Right hindlimb (tissue), 1 donor: ENCODE measurements around the gene BRK1.
"Not testable (repeated sequence)": the region's sequence is repeated elsewhere in the genome, so short reads cannot be mapped to it uniquely, and the experiment has no call there.

Experiments used
- DNase-seq: peaks from one replicate; pipeline ENCODE4 v3.0.0-alpha.2; 2018

BRK1 gene

DNA sequence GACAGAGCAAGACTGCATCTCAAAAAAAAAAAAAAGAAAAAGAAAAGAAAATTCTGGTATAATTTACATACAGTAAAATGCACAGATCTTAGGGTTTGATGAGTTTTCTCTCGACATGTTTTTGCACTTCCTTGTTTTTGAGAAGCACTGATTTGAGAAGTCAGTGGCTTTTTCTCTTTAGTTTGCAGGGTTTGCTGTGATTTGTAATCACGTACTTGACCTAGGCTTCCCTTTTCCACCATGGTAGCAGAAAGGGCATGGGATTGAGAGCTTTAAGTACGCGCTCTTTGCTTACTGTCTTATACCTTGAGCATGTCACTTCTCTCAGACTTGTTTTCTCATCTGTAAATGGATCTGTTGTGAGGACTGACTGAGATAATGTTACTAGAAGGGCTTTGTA lies 30.2 kb downstream of the BRK1 start:
- no peak for DNase-seq

DNA sequence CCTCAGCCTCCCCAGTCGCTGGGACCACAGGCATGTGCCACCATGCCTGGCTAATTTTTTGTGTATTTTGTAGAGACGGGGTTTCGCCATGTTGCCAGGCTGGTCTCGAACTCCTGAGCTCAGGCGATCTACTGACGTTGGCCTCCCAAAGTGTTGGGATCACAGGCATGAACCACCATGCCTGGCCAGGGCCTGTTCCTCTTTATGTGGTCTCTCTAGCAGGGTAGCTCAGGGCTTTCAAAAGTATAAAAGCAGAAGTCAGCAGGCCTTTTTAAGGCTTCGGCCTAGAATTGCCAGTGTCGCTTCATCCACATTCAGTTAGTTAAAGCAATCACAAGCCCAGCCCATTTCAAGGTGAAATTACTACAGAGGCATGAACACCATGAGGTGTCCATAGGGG lies 33.8 kb downstream of the BRK1 start:
- DNase-seq = no peak

DNA sequence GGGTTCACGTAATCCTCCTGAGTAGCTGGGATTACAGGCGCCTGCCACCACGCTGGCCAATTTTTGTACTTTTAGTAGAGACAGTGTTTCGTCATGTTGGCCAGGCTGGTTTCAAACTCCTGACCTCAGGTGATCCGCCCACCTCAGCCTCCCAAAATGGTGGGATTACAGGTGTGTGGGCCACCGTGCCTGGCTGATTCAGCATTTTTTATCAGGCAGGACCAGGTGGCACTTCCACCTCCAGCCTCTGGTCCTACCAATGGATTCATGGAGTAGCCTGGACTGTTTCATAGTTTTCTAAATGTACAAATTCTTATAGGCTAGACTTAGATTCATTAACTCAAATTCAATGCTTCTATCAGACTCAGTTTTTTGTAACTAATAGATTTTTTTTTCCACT lies 35.5 kb downstream of the BRK1 start:
- no peak for DNase-seq

DNA sequence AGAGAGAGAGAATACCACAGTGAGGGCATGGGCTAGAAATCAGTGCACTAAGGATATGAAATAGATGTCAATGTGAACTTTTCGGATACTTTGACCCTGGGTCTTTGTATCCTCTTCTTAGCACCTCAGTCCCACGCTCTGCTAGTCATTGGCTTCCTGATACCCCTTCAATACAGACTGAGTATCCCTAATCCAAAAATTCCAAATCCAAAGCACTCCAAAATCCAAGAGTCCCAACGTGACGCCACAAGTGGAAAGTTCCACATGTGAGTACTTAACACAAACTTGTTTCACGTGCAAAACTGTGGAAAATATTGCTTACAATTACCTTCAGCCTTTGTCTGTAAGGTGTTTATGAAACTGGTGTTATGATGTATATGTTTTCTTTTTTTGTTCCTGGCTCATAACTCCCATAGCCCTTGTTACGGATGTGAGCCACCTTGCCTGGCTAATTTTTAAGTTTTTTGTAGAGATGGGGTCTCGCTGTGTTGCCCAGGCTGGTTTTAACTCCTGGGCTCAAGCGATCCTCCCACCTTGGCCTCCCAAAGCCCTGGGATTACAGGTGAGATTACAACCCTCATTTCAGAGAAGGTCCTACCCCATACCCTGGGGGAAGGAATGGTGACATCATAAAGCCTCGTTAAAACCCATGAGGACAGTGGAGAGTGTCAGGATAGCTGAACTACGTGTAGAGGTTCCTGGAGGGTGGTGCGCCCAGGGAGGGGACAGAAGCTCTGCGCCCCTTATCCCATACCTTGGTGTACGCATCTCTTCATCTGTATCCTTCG lies 39.1 kb downstream of the BRK1 start:
- DNase-seq = no peak

DNA sequence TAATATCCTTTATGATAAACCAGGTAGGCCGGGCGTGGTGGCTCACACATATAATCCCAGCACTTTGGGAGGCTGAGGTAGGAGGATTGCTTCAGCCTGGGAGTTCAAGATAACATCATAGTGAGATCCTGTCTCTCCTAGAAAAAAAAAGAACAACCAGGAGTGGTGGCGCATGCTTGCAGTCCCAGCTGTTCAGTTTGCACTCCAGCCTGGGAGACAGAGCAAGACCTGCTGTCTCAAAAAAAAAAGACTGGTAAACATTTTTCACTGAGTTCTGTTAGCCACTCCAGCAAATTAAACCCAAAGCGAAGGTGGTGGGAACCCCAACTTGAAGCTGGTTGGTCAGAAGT lies 39.6 kb downstream of the BRK1 start:
- no peak for DNase-seq

DNA sequence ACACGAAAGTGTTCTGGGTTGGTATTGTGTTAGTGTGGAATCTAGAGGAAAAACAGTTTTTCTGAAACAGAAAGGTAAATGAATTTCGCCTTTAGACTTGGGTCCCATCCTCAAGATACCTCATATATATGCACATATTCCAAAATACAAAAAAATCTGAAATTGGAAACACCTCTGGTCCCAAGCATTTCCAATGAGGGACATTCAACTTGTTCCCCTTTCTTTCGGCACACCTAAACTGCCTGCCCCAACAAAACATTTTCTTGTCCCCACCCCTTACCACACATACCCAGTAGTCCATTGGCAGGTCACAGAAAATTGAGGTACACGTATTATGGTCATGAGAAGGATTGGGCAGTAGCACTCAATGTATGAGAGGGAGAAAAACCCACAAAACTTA lies 40.2 kb downstream of the BRK1 start:
- DNase-seq = no peak

DNA sequence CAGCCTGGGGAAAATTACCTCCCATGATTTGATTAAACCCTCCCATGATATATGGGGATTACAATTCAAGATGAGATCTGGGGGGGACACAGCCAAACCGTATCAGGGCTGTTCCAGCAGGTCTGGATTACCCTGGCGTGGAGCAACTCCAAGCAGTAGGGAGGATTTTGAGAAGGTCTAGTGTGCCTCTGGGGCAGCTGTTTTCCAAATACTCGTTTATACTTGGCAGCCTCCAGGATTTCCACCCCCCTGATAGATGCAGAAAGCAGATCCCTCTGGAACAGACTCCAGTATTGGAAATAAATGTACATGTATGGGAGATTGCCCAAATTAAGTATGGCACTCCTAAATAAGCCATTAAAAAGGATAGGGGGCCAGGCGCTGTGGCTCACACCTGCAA lies 41.6 kb downstream of the BRK1 start:
- peak; percentile 56 for DNase-seq

DNA sequence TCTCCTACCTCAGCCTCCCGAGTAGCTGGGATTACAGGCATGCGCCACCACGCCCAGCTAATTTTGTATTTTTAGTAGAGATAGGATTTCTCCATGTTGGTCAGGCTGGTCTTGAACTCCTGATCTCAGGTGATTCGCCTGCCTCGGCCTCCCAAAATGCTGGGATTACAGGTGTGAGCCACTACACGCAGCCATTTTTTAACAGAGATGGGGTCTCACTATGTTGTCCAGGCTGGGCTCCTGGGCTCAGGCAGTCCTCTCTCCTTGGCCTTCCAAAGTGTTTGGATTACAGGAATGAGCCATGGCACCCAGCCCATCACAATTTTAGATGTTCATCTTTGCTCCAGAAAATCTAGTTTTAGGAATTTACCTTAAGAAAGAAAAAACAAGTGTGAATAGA lies 43.1 kb downstream of the BRK1 start:
- DNase-seq = not testable (repeated sequence)

DNA sequence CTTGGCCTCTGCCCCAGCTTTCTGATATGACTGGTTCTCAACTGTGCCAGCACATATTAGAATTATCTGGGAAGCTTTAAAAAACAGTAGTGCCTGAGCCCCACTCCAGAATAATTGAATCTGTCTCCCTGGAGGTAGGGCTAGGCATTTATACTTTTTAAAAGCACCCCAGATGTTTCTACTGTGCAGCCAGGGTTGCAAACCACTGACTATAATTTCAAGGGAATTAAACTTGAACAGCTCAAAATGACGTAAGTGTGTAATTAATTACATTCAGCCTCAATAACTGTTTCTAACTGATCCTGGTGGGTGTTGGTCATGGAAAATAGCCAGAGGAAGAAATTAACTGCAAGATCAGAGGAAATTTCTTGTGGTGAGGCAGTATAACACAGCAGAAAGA lies 44.9 kb downstream of the BRK1 start:
- DNase-seq = no peak

DNA sequence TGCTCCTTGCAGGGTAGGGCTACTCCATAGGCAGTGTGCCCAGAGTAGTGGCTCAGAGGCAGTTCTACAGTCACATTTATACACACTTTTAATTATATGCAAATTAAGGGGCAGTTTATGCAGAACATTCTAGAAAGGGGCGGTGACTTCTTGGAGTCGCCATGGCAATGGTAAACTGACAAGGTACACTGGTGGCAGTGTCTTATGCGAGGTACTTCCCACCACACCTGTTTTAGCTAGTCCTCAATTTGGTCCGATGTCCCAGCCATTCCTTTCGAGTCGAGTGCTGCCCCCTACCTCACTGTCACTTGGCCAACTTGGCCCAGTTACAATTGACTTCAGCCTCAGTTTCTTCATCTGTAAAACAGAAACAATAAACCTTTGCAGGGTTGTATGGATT lies 45.5 kb downstream of the BRK1 start:
- no peak for DNase-seq

DNA sequence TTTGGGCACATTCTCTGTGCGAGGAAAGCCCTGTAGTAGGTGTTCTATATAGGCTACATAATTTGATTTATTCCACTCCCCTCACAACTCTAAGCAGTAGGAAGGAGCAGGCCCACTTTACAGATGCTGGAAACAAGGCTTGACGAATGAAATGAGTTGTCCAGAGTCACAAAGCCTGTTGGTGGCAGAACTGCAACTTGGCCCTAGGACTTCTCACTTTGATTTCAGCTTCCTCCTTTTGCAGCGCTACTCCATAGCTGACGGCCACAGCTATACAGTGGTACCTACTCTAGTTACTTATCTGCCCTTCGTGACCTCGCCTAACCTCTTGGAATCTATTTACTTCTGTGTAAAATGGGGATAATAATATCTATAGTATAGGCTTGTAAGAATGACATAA lies 46.7 kb downstream of the BRK1 start:
- DNase-seq = no peak

DNA sequence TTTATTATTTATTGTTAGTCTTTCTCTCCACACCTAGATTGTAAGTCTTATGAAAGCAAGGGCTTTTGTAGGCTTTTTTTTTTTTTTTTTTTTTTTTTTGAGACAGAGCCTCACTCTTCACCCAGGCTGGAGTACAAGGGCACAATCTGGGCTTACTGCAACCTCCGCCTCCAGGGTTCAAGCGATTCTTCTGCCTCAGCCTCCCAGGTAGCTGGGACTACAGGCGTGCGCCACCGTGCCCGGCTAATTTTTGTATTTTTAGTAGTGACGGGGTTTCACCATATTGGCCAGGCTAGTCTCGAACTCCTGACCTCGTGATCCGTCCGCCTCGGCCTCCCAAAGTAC lies 48.7 kb downstream of the BRK1 start:
- DNase-seq = not testable (repeated sequence)

DNA sequence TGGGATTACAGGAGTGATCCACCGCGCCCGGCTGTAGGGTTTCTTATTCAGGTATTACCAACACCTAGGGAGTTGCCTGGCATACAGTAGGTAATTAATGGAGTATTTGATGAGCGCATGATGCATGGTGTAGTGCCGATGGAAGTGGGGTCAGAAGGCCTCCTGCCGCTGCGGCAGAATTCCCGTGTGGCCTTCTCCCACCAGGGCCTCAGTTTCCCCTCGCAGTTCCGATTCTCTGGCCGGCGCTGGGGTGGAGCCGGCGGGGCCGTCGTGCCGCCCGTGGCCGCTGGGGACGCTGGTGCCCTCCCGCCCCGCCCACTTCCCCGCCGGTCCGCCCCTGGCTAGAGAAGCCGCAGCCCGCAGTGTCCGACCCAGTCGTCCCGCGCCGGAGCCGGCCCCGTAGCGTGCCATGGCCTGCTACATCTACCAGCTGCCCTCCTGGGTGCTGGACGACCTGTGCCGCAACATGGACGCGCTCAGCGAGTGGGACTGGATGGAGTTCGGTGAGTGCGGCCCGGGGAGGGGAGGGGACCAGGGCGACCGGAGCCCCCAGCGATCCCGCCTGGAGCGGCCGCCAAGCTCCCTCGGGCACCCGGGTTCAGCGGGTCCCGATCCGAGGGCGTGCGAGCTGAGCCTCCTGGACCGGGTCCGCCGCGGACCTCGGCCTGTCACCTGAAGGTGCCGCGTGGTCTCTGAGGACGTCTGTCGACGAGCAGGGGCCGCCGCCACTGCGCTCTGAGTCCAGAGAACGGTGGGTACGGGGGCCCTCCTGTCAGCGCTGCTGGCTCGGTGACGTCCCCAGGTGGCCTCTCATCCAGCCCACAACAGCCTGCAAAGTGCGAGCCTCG lies 49.3 kb downstream of the BRK1 start, which contains the start of gene IRAK2:
TSS of gene IRAK2 (plus strand) at position 374 of the 848 bp plus-strand sequence. CDS start at position 410, 36 bp downstream.
- DNase-seq = peak; percentile 76

DNA sequence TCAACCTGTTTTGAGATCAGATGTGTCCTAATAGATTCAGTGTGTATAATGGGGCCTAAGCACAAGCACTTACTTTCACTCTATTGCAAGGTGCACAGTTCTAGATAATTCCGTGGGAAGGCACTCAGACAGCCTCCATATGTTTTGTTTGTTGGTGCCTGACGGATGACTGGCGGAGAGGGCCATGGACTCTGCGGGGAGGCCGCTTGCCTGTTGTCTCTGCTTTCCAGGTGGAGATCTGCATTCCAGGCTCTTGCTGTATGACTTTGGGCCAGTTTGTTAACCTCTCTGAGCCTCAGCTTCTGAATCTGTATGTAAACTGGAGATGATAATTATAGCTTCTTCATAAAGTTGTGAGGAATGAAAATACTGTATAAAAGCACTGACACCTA lies 50.7 kb downstream of the BRK1 start:
- no peak for DNase-seq

DNA sequence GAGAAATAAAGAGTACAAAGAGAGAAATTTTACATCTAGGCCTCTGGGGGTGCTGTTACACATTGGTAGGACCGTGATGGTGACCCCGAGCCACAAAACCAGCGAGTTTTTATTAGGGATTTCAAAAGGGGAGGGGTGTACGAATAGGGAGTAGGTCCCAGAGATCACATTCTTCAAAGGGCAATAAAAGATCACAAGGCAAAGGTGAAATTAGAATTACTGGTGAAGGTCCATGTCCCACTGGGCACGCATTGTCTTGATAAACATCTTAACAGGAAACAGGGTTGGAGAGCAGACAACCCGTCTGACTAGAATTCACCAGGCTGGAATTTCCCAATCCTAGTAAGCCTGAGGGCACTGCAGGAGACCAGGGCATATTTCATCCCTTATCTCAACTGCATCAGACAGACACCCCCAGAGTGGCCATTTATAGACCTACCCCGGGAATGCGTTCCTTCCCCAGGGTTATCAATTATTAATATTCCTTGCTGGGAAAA lies 53.6 kb downstream of the BRK1 start:
- no peak for DNase-seq

DNA sequence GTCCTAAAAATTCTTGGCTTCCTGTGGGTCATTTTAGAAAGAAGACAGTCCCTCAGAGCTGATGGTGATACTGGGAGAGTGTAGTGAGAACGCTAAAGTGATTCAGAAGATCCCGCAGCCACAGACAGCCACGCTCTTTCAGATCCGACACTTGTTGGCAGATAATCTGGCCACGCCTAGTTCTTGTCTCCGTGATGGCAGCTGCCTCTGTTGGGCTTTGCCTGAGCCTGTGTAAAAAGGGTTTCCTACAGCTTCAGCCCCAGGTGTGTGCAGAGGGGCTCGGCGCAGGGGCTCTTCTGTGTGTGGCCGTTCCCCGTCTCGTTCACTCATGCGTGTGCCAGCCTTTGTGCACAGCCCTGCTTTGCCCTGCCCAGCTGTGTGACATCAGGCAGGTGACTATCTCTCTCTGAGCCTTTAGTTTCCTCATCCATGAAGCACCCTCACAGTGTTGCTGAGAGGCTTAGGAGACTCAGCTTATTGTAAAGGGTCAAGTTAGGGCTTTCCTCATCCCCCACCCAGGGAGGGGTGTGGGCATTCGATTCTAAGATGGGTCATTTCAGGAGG lies 55.5 kb downstream of the BRK1 start:
- no peak for DNase-seq

DNA sequence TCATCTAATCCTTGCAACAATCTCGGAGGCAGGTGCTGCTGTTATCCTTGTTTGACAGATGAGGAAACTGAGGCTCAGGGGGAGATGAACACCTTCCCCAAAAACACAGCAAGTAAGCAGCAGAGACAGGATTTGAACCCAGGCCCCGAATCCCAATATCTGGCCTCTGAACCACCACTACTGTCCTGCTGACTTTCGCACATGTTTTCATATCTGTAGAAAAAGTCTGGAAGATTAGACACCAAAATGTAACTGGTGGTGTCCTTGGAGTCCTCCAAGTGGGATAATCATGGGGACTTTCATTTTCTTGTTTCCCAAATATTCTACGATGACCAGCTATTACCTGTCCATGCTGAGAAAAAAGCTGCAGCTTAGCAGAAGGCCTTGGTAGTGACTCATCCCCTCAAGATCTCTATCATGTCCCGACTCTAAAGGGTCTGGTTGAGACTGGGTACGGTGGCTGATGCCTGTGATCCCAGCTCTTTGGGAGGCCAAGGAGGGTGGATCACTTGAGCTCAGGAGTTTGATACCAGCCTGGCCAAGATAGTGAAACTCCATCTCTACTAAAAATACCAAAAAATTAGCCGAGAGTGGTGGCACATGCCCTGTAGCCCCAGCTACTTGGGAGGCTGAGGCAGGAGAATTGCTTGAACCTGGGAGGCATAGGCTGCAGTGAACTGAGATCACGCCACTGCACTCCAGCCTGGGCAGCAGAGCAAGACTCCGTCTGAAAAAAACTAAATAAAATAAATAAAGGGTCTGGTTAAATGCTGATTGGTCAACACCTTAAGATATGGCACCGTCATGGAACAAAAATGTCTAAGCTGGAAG lies 57.8 kb downstream of the BRK1 start:
- no peak for DNase-seq

DNA sequence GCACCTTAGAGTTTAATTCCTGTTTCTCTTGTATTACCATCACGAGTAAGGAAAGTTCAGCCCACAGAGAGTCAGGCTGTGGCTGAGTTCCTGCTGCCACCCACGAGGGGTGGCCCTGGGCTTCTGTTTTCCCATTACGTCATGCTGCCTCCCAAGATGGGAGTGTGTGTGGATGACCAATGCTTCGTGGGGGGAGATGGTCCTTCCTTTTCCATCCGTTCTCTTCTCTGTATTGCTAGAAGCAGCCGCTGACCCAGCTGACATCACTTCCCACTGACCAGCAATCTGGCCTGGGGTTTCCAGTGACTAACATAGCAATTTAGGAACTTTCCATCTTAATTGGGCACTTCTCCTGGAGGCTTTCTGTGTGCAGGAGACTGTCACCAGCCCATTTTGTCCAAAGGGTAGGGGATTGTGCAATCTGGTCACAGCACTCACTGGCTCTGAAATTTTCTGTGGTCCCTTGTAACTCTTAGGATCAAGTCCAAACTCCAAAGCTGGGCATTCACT lies 58.5 kb downstream of the BRK1 start:
- DNase-seq = peak; percentile 71

DNA sequence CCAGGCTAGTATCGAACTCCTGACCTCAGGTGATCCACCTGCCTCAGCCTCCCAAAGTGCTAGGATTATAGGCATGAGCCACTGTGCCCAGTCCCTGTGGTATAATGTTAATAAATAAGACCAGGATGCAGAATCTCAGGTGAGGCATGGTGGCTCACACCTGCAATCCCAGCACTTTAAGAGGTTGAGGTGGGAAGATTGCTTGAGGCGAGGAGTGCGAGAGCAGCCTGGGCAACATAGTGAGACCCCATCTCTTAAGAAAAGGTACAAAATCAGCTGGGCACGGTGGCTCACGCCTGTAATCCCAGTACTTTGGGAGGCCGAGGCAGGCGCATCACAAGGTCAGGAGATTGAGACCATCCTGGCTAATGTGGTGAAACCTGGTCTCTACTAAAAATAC lies 59.9 kb downstream of the BRK1 start:
- not testable (repeated sequence) for DNase-seq

DNA sequence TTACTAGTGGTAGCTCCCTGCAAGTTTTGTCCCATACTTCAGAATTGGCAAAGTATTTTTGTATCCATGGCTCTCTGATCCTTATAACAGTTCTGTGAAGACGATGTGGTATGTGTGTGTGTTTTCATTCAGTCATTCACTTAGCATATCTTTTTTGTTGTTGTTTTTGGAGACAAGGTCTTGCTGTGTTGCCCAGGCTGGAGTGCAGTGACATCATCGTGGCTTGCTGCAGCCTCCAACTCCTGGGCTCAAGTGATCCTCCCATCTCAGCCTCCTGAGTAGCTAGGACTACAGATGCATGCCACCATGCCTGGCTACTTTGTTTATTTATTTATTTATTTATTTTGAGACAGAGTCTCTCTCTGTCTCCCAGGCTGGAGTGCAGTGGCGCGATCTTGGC lies 60.7 kb downstream of the BRK1 start:
- not testable (repeated sequence) for DNase-seq
